Measurements from ENCODE around the gene LRRC55.

GRCh38 chr11:57239348-57239747 lies 57.6 kb downstream of the LRRC55 start:
- TF ChIP-seq POLR2A (IDR thresholded peaks at IDR 0.05; ENCODE audit: low read length) (no peak), GATA1 (IDR thresholded peaks at IDR 0.05; ENCODE audit: low read depth, low read length) (no peak)

All from erythroblast (primary cell).